GM18867 (cell line): Measurements from ENCODE around the gene TNS4.

Source experiments
- ATAC-seq: cut with Tn5 transposase; IDR thresholded peaks from one replicate; pipeline ENCODE4 v1.9.1; 2021; ENCODE audit warnings: mild to moderate bottlenecking, moderate library complexity; ENCODE audit not compliant: unreplicated experiment

The TNS4 gene

GRCh38 chr17:40443196-40443987 is 58.0 kb downstream of the TNS4 start, which contains the start of gene IGFBP4:
Gene IGFBP4, plus strand, starts transcription at chr17:40443450. Its CDS starts 286 bp downstream, at chr17:40443736.
- no peak for ATAC-seq

GRCh38 chr17:40442392-40443195 is 58.8 kb downstream of the TNS4 start:
- ATAC-seq = no peak

- no peak for ATAC-seq
Measured at GRCh38 chr17:40440166-40440565, 61.3 kb downstream of the TNS4 start.

- ATAC-seq = no peak
Measured at GRCh38 chr17:40437095-40437732, 64.2 kb downstream of the TNS4 start.

- no peak for ATAC-seq
Measured at GRCh38 chr17:40436636-40437035, 64.8 kb downstream of the TNS4 start.

GRCh38 chr17:40433551-40434415 is 67.6 kb downstream of the TNS4 start:
- ATAC-seq = no peak

GRCh38 chr17:40432864-40433528 is 68.4 kb downstream of the TNS4 start:
- no peak for ATAC-seq

- ATAC-seq = no peak
Measured at GRCh38 chr17:40431231-40431602, 70.2 kb downstream of the TNS4 start.

- no peak for ATAC-seq
Measured at GRCh38 chr17:40430272-40431230, 70.9 kb downstream of the TNS4 start.

GRCh38 chr17:40427002-40427491 is 74.4 kb downstream of the TNS4 start:
- ATAC-seq = no peak
